WTC11 (cell line): Measurements from ENCODE around the gene ADCY2.

Experiments
- ESRRA ChIP-seq: sonication (generic); formaldehyde crosslinking; IDR thresholded peaks from 2 replicates; pipeline ENCODE4 v1.8.1; 2022; ENCODE audit warnings: mild to moderate bottlenecking, missing genetic modification reagents, borderline replicate concordance
- FOXP1 ChIP-seq: sonication (generic); formaldehyde crosslinking; IDR thresholded peaks from 2 replicates; pipeline ENCODE4 v1.8.0; 2022; ENCODE audit warnings: missing genetic modification reagents, mild to moderate bottlenecking, moderate library complexity, borderline replicate concordance
- MYBL2 ChIP-seq: sonication (generic); formaldehyde crosslinking; IDR thresholded peaks from 2 replicates; pipeline ENCODE4 v1.8.1; 2023; ENCODE audit warnings: mild to moderate bottlenecking, moderate library complexity, missing genetic modification reagents
- NFE2L1 ChIP-seq: sonication (generic); formaldehyde crosslinking; IDR thresholded peaks from 2 replicates; pipeline ENCODE4 v1.8.1; 2023; ENCODE audit warnings: missing genetic modification reagents
- SMAD4 ChIP-seq: sonication (generic); formaldehyde crosslinking; IDR thresholded peaks from 2 replicates; pipeline ENCODE4 v1.8.0; 2022; ENCODE audit warnings: mild to moderate bottlenecking, missing genetic modification reagents
- SOX15 ChIP-seq: fragments of 250-450 bp; sonication (Bioruptor Pico); IDR thresholded peaks from 2 replicates; pipeline ENCODE4 v1.9.0; 2021; ENCODE audit warnings: mild to moderate bottlenecking
- SP1 ChIP-seq: sonication (generic); formaldehyde crosslinking; conservative IDR thresholded peaks from 2 replicates; pipeline ENCODE4 v1.8.1; 2022; ENCODE audit warnings: missing genetic modification reagents
- ZNF263 ChIP-seq: sonication (generic); formaldehyde crosslinking; IDR thresholded peaks from 2 replicates; pipeline ENCODE4 v1.8.1; 2022; ENCODE audit warnings: low read depth, mild to moderate bottlenecking, moderate library complexity, missing genetic modification reagents
- ZNF317 ChIP-seq: sonication (generic); formaldehyde crosslinking; IDR thresholded peaks from 2 replicates; pipeline ENCODE4 v1.8.1; 2023; ENCODE audit warnings: low read depth, mild to moderate bottlenecking, moderate library complexity, missing genetic modification reagents, borderline replicate concordance
- TF ChIP-seq, protein P1 (sequence below): fragments of 200-600 bp; IDR thresholded peaks from 2 replicates; pipeline ENCODE4 v1.8.0; 2022; ENCODE audit warnings: antibody characterized with exemption
- TF ChIP-seq, protein P2 (sequence below): sonication (generic); formaldehyde crosslinking; IDR thresholded peaks from 2 replicates; pipeline ENCODE4 v1.8.1; 2023; ENCODE audit warnings: mild to moderate bottlenecking, missing genetic modification reagents, moderate library complexity
- TF ChIP-seq, protein P3 (sequence below): fragments of 250-450 bp; sonication (Bioruptor Pico); conservative IDR thresholded peaks from 2 replicates; pipeline ENCODE4 v1.9.0; 2021; ENCODE audit warnings: mild to moderate bottlenecking
- TF ChIP-seq, protein P4 (sequence below): sonication (generic); formaldehyde crosslinking; IDR thresholded peaks from 2 replicates; pipeline ENCODE4 v1.8.1; 2023; ENCODE audit warnings: mild to moderate bottlenecking, missing genetic modification reagents, moderate library complexity
- TF ChIP-seq, protein P5 (sequence below): fragments of 250-450 bp; sonication (Bioruptor Pico); IDR thresholded peaks from 2 replicates; pipeline ENCODE4 v1.9.0; 2021; ENCODE audit warnings: mild to moderate bottlenecking, borderline replicate concordance

DNA sequence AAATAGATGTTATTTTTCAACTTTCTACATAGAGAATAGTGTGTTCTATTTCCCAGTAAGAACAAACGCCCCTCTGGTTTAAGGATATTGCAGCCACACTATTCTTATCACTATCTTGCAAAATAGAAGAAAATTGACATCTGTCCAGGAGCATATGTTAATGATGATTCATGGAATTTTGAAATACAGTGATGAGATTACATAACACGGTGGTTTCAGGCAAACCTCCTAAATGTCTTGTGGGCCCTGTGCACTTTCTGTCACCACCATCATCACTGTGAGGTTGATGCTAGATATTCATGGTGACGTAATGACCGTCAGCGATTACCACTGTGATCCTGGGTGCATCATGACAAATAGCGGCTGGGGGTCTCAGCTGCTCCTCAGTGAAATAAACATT lies 406.9 kb downstream of the ADCY2 start:
- TF ChIP-seq SP1 (no peak), SMAD4 (no peak), ESRRA (CRISPR knock-in tag) (no peak), ZNF317 (no peak), MYBL2 (CRISPR knock-in tag) (no peak), NFE2L1 (no peak), ZNF263 (CRISPR knock-in tag) (no peak), FOXP1 (no peak), SOX15 (CRISPR knock-in tag) (no peak)
- TF ChIP-seq, protein P1, sequence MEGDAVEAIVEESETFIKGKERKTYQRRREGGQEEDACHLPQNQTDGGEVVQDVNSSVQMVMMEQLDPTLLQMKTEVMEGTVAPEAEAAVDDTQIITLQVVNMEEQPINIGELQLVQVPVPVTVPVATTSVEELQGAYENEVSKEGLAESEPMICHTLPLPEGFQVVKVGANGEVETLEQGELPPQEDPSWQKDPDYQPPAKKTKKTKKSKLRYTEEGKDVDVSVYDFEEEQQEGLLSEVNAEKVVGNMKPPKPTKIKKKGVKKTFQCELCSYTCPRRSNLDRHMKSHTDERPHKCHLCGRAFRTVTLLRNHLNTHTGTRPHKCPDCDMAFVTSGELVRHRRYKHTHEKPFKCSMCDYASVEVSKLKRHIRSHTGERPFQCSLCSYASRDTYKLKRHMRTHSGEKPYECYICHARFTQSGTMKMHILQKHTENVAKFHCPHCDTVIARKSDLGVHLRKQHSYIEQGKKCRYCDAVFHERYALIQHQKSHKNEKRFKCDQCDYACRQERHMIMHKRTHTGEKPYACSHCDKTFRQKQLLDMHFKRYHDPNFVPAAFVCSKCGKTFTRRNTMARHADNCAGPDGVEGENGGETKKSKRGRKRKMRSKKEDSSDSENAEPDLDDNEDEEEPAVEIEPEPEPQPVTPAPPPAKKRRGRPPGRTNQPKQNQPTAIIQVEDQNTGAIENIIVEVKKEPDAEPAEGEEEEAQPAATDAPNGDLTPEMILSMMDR, result no peak
- TF ChIP-seq, protein P2, sequence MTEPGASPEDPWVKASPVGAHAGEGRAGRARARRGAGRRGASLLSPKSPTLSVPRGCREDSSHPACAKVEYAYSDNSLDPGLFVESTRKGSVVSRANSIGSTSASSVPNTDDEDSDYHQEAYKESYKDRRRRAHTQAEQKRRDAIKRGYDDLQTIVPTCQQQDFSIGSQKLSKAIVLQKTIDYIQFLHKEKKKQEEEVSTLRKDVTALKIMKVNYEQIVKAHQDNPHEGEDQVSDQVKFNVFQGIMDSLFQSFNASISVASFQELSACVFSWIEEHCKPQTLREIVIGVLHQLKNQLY (CRISPR knock-in tag), result no peak
- TF ChIP-seq, protein P3, sequence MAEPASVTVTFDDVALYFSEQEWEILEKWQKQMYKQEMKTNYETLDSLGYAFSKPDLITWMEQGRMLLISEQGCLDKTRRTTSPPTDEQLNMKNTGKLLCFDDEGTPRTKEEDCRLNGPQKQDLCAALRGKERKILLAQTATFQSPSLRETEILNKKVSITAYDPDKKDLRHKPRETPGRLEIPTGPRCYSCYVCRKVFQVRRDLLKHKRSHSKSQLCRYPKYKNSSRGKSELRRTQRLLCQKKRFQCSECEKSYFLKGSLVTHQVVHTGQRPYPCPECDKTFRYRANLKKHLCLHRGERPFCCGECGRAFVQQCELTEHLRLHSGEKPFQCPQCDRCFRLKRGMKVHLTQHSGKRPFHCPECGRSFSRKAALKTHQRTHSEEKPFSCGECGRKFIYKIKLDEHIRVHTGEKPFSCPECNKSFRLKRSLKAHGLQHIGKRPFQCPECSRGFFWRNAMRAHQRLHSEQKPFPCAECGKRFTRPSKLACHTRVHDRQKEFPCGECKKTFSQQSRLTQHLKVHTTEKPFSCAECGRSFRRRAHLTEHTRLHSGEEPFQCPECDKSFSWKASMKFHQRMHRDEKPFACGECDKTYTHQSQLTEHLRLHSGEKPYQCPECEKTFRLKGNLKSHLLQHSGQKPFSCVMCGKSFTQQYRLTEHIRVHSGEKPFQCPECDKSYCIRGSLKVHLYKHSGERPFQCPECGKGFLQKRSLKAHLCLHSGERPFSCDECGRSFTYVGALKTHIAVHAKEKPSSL (CRISPR knock-in tag), result no peak
- TF ChIP-seq, protein P4, sequence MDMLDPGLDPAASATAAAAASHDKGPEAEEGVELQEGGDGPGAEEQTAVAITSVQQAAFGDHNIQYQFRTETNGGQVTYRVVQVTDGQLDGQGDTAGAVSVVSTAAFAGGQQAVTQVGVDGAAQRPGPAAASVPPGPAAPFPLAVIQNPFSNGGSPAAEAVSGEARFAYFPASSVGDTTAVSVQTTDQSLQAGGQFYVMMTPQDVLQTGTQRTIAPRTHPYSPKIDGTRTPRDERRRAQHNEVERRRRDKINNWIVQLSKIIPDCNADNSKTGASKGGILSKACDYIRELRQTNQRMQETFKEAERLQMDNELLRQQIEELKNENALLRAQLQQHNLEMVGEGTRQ (CRISPR knock-in tag), result no peak
- TF ChIP-seq, protein P5, sequence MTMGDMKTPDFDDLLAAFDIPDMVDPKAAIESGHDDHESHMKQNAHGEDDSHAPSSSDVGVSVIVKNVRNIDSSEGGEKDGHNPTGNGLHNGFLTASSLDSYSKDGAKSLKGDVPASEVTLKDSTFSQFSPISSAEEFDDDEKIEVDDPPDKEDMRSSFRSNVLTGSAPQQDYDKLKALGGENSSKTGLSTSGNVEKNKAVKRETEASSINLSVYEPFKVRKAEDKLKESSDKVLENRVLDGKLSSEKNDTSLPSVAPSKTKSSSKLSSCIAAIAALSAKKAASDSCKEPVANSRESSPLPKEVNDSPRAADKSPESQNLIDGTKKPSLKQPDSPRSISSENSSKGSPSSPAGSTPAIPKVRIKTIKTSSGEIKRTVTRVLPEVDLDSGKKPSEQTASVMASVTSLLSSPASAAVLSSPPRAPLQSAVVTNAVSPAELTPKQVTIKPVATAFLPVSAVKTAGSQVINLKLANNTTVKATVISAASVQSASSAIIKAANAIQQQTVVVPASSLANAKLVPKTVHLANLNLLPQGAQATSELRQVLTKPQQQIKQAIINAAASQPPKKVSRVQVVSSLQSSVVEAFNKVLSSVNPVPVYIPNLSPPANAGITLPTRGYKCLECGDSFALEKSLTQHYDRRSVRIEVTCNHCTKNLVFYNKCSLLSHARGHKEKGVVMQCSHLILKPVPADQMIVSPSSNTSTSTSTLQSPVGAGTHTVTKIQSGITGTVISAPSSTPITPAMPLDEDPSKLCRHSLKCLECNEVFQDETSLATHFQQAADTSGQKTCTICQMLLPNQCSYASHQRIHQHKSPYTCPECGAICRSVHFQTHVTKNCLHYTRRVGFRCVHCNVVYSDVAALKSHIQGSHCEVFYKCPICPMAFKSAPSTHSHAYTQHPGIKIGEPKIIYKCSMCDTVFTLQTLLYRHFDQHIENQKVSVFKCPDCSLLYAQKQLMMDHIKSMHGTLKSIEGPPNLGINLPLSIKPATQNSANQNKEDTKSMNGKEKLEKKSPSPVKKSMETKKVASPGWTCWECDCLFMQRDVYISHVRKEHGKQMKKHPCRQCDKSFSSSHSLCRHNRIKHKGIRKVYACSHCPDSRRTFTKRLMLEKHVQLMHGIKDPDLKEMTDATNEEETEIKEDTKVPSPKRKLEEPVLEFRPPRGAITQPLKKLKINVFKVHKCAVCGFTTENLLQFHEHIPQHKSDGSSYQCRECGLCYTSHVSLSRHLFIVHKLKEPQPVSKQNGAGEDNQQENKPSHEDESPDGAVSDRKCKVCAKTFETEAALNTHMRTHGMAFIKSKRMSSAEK (CRISPR knock-in tag), result no peak
